Pons (tissue), 1 donor: ENCODE measurements around the gene MYH11.
"Not testable (repeated sequence)": the region's sequence is repeated elsewhere in the genome, so short reads cannot be mapped to it uniquely, and the experiment has no call there.

Source experiments
- DNase-seq: peaks from one replicate; pipeline ENCODE4 v3.0.0-alpha.2; 2016; ENCODE audit warnings: low spot score

Gene MYH11

DNA sequence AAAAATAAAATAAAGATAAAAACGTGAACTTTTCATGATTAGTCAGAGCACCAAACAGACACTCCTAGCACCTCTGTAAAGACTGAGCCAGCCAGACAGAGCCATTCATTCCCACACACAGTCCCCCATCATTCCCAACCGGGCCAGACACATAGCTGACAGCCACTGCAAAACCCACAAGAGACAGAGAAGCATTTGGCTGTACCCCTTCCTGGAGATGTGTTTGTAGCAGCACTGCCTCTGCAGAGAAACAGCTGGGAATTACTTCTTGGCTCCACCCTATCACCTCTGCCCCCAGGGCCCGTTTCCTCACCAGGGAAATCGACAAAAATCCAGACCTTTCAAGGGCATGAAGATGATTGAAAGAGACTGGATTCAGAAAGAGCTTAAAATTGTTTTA, 46.4 kb downstream of the MYH11 start:
- no peak for DNase-seq

DNA sequence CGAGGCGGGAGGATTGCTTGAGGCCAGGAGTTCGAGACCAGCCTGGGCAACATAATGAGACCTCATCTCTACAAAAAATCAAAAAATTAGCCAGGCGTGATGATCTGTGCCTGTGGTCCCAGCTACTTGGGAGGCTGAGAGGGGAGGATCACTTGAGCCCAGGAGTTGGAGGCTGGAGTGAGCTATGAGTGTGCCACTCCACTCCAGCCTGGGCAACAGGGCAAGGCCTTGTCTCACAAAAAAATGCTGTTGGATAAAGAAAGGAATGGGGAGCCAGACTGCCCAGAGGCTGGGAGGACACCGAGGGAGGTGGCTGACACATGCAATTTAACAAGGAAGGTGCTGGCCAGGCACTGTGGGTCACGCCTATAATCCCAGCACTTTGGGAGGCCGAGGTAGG, 47.5 kb downstream of the MYH11 start:
- DNase-seq: not testable (repeated sequence)

DNA sequence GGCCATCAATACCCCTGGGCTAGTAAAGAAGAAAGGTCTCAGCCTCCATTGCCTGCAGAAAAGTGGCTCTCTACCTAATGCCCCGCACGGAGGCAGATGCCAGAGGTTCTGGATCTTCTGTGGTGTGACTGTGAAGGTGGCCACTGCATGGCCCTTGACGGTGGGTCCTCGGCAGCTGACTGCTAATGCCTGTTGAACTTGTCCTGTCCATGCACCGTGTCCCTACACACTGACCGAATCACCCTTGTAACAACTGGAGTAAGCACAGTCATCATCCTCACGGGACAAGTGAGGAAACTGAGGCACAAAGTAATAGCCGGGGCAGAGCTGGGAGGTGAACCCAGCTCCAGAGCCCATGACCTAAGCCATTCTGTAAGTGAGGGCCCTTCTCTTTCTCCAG, 48.8 kb downstream of the MYH11 start:
- DNase-seq: no peak

DNA sequence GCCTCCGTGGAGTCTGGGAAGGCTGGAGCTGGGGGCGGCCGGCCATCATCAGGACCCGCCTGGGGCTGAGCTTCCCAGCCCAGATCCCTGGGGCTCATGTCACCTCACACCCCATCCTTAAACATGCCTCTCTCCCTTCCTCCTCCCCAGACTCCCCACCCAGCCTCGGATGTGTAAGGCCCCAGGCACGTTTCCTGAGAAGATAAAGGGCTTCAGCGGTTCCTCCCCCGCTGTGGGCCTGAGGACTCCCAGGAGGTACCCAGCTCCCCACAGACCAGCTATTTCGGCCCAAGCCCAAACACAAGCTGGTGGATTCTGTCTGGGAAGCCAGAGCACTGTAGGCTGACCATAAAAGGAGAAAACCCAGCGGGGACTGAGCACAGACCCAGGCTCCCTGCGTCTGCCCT, 49.2 kb downstream of the MYH11 start:
- no peak for DNase-seq

DNA sequence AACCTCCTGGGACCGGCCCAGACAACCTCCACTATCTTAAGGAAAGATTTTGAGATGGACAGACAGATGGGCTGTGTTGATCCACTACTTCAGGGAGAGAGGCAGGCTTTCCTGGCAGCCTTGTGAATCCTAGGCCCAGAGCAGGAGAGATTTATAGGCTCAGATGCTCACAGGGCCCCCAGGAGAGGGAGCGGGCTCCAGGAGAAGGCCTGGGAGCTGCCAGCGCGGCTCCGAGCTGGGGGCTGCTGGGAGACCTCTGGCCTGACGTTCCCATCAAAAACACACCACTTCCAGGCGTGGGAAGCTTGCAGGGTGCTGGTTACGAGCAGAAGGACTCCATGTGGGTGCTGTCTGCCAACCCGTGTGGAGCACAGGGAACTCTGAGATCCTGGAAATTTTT, 53.2 kb downstream of the MYH11 start:
- no peak for DNase-seq

DNA sequence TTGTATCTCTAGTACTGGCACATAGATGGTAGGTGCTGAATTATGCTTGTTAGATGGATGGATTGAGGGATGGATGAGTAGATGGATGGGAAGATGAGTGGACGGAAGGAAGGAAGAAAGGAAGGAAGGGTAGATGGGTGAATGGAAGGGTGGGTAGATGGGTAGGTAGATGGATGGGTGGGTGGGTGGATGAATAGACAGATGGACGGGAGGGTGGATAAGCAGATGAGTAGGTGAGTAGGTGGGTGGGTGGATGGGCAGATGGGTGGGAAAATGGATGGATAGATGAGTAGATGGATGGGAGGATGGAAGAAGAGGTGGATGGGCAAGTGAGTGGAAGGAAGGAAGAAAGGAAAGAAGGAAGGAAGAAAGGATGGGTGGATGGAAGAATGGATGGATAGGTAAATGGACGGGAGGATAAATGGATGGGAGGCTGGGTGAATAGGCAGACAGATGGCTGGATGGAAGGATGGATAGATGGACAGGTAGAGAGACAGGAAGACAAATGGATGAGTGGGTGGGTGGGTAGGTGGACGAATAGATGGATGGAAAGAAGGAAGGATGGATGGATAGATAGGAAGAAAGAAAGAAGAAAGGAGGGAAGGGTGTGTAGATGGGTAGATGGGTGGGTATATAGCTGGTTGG, 56.9 kb downstream of the MYH11 start:
- no peak for DNase-seq

DNA sequence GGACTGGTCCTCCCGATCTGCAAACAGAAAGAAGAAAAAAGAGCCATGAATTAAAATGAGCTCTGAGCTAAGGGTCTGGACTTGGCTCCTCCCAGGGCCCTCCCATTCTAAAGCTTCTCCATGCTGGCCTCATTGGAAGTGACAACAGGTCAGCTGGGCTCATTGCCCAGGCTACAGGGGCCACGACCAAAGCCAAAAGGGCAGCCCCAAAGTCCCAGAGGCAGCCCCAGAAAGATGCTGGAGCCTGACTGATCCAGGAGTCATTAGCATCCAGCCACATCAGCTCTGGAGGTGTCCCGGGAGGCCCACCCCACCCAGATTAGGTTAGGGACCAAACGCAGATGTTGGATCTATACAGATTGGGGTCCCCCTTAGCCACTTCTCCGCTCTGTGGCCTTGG, 58.2 kb downstream of the MYH11 start:
- no peak for DNase-seq

DNA sequence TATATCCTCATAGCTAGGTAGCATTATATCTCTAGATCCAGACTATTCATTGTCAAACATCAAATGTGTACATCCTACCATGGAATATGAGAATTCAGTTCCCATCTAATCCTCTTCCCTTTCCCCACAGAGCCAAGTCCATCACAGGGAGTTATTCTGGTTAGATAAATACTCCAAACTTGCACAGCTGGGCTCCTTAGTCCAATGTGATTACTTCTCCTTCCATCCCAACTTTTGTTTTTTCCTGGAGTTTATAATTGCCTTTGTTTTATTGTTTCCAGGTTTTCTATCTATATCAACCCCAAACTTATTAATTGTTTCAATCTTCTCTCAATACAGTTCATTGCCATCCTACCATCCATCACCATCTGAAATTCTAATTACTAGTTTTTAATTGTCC, 59.9 kb downstream of the MYH11 start:
- DNase-seq: no peak

DNA sequence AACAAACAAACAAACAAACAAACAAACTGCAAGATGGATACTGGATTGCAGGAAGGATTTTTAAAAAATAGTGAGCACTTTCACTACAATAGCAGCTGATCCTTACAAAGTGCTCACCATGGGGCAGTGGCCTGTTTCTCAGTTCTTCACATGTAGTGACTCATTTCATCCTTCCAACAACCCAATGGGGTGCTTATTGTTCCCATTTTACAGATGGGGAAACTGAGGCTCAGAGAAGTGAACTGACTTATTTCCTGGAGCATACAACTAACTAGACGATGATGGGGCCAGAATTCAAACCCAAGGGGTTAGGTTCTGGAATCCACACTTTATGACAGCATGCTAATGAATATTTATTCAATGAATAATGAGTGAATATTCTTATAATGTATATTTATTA, 61.2 kb downstream of the MYH11 start:
- DNase-seq: no peak

DNA sequence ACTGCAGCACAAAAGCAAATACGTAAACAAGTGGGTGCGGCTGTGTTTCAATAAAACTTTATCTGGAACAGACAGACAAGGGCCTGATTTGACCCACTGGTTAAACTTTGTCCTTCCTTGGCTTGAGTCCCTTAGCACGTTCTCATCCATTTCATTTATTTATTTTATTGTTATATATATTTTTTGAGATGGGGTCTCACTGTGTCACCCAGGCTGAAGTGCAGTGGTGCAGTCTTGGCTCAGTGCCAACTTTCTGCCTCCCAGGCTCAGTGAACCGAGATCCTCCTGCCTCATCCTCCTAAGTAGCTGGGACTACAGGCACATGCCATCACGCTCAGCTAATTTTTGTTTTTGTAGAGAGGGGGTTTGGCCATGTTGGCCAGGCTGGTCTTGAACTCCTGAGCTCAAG, 64.3 kb downstream of the MYH11 start:
- no peak for DNase-seq

DNA sequence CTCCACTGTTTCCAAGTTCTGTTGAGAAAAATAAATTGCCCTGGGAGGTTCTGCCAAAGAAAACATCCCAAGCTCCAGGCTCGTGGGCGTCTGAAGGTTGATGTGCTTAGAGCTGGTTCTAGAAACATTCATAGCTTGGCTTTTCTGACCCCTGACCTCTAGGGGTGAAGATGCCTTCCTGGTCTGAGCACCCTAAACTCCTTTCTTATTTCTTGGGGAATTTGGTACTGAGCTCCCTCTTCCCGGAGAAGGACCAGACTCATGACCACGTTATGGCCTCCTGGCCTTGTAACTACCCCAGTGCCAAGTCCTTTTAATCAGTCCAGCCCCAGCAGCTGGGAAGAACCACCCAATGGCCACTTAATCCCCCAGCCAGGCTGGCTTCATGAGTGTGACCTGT, 66.4 kb downstream of the MYH11 start:
- no peak for DNase-seq

DNA sequence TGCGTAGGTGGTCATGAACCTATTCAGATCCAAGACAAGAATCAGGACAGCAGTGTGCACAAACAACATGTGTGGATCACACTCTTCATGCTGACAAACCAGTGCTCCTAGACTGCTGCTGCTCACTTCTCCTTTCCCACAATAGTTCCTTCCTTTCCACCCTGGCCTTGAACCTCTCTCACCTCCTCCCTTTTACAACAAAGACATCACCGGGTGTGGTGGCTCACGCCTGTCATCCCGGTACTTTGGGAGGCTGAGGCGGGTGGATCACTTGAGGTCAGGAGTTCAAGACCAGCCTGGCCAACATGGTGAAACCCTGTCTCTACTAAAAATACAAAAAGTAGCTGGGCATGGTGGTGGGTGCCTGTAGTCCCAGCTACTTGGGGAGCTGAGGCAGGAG, 67.0 kb downstream of the MYH11 start:
- not testable (repeated sequence) for DNase-seq

DNA sequence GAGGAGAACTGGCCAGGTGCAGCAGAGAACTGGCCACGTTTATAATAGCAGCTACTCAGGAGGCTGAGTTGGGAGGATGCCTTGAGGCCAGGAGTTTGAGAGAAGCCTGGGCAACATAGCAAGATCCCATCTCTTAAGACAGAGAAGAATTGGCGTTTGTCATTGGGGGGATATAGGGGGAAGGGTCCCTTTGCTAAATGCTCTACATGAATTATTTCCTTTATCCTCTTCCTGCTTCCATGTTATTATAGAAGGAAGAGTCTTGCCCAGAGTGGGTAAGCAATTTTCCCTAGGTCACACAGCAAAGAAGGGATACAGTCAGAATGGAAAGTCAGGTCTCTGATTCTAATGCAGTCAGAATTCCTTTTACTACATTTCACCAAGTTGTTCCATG, 68.0 kb downstream of the MYH11 start:
- DNase-seq: no peak

DNA sequence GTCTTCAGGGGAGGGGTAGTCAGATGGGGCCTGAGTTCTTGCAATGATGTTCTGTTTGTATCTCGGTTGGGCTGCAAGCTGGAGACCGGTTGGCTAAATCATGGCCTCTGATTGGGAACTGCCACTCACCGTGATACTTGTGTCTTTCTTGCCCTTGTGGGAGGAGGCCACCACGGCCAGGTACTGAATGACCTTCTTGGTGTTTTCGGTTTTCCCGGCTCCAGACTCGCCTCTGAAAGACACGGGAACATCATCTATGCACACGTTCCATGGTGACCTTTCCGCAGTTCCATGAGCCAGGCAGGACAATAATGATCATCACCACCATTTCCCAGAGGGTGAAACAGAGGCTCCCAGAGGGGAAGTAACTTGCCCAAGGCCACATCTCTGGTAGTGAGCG, 70.3 kb downstream of the MYH11 start:
- DNase-seq: no peak

DNA sequence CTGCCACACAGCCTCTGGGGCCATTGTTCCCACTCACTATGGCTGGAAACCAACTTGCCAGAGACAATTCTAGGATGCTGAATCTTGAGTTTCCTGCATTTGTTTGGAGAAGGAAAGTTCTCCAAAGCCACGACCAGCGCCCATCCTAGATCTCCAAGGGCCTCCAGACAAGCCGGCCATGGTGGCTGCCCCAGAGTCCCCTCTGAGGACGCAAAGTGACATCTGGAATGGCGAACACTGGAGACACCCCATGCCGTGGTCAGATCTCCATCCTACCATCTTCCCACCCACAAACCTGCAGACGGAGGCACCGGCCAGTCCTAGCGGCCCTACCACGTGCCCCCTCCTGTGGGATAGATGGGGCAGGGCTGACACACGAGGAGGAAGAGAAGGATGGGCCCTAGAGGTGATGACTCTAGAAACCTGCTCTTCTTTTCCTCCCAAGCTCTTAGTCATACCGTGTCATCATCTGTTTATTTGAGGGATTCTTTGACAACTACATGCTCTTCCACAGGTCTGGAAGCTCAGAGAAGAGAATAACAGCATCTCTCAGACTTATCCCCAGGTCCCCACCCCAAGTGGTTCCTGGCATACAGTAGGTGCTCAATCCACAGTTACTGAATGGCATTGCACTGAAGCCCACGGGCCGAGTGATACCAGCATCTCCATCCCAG, 71.3 kb downstream of the MYH11 start:
- no peak for DNase-seq

DNA sequence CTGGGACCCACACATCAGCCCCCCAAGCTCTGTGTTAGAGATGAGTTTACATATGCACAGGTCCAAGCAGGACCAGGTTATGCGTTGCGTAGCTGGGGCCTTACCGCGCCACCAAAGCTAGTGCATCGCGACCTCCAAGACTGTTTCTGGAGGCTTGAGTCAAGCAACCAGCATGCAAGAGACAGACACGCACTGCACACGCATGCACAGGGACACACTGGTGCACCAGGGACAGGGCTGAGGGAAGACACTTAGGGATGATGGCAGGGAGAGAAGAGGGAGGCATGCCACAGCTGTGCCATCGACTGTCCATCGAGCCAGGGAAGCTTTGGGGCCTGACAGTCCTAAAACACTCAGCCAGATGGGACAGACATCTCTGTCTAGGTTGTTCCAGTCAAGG, 72.8 kb downstream of the MYH11 start:
- no peak for DNase-seq

DNA sequence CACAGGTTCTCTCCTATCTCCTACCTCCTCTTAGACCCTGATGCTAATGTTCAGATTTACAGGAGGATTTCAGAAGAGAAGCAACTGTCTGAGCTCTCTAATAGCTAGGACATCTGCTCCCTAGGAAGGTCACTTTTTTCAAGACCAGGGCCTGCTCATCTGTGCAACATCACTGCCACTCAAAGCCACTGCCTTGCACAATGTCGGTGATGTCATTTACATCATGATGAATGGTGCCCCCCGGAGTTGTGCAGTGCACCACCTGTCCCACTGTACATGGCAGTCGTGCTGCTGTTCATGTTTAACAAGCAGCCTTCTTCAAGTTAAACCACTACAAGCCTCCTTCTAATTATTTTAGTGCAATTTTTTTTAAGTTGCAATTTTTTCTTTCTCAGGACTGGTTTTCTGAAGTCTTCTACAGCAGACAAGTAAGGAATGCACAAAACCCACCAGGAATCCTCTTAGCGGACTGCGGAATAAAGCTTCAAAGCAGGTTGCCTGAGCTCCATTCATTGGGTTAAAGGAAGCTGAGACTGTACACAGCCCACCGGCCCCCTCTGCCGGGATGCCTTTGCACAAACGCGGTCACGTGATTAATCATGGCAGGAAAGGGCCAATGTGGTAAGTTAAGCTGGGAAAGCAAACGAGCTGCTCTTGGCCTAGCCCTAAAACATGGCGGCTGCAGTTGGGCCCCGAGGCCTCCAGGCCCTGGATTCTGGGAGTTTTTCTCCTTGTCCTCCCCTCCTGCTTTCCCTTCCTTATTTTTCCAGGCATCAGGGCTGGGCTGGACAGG, 74.1 kb downstream of the MYH11 start:
- no peak for DNase-seq

DNA sequence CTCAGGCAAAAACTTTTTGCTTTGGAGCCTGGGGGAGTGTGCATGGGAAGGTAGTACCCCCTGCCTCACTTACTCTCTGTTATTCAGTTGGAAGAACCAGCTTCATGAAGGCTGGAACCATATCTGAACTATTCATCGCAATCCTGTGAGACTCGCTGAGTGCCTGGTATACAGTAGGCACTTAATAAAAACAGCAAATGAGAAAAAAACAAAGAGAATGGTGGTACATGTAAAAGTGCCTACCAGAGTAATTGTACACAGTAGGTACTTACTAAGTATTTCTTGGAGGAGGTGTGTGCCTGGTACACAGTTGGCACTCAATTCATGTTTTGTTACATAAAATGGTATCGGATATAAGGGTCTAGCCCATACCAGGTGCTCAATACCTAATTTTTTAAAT, 75.2 kb downstream of the MYH11 start:
- DNase-seq: no peak

DNA sequence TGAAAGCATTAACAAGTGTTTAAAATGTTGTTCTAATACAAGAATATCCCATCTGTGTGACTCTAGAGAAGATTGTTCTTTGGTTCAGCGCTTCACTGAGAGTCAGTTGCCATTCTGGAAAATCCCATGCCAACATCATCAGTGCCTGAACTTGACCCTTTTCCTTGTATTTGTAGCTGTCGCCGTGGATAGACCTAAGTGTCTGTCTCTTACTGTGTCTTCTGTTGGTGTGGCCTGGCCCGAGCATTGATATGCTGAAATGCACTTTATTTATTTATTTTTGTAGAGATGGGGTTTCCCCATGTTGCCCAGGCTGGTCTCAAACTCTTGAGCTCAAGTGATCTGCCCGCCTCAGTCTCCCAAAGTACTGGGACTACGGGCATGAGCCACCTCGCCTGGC, 76.0 kb downstream of the MYH11 start:
- no peak for DNase-seq

DNA sequence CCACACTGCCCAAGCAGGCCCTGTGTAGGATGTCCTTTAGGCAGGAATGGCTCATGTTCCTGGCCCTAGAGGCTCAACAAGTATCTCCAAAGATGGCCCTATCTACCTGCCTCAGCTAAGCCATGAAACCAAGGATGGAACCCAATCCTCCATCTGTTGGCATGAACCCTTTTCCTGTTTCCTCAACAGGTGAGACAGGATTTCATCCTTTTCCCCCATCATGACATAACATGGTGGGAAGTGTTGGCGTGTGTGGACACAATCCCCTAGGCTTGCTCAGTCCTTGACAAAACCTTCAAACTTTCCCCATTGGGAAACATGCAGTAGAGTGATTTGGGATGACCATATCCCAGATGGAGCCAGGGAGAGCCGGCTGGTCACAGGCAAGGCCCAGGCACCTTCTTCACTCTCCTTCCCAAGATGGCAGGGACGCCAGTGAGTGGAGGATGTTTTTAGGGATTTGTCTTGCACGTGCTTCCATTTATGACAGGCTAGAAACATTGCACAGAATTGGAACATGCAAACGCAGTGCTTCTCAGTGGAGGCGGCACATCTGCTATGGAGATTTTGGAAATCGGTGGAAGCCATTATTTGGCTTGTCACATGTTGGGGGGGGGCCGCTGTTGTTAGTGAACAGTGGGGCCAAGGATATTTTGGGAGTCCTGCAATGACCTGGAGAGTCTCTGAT, 77.0 kb downstream of the MYH11 start:
- no peak for DNase-seq

DNA sequence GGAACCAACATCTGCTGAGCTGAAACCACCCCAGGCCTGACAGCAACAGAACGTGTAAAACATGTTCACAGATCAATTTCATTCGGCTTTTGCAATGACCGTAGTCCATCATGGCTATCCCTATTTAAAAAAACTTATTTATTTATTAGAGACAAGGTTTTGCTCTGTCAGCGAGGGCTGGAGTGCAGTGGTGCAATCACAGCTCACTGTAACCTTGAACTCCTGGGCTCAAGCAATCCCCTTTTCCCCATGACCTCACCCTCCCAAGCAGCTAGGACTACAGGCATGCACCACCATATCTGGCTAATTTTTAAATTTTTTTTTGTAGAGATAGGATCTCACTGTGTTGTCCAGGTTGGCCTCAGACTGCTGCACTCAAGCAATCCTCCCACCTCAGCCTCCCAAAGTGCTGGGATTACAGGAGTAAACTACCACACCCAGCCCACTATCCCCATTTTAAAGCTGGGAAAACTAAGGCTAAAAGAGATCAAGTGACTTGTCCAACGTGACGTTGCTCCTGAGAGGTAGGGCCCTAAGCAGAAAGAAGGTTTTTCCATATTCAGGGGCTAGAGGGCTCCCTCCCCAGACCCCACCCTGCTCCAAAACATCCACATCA, 77.7 kb downstream of the MYH11 start:
- no peak for DNase-seq

DNA sequence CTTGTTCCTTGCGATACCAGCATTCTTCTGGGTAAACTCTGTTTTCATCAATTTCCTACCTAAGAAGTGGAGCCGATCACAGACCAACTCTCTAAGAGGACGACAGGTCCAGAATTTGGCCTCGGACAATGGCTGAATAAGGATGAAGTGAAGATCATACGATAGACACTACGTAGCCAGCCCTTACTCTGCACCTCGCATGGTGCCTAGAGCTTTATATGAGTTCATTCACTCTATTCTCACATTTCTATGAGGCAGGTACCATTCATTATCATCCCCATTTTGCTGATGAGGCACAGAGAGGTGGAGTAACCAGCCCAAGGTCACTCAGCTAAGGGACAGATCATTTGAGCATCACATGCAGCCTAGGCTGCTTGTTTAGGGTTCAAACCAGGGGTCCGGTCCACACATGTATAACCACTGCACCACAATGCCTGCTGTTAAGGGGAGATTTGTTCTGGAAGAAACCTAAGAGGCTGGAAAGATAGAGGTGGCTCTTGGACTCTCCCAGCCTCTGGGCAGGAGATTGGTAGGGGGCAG, 78.6 kb downstream of the MYH11 start:
- no peak for DNase-seq
